Esophagus muscularis mucosa (tissue), 4 donors: ENCODE data around the gene SLC41A3. TPM values are rescaled to one million over a fixed set of nuclear protein-coding genes. Genes with fewer than 3 reads are reported as not detected.

Source experiments
- DNase-seq: peaks from one replicate; pipeline ENCODE4 v3.0.0-alpha.2; 2017; ENCODE audit errors: extremely low spot score
- H3K27ac ChIP-seq, 4 donors: fragments of 200-600 bp; sonication (generic); replicated peaks in 1 of 4; 1 replicate in 3 of 4; 2 replicates in 1 of 4; pipeline ENCODE4 v1.5.1; 2016 to 2019; ENCODE audit warnings: mild to moderate bottlenecking in 1 of 4
- H3K27me3 ChIP-seq, 4 donors: fragments of 200-600 bp; sonication (generic); one replicate each; pipeline versions ENCODE4 v1.5.1 to v1.6.0; 2016 to 2019
- H3K36me3 ChIP-seq, 4 donors: fragments of 200-600 bp; sonication (generic); one replicate each; pipeline ENCODE4 v1.5.1; 2016 to 2019
- H3K4me1 ChIP-seq, 4 donors: fragments of 200-600 bp; sonication (generic); one replicate each; pipeline ENCODE4 v1.5.1; 2016 to 2019
- H3K4me3 ChIP-seq, 4 donors: fragments of 200-600 bp; sonication (generic); 1 replicate in 2 of 4; 2 replicates in 2 of 4; pipeline ENCODE4 v1.5.1; 2016 to 2019; ENCODE audit warnings: mild to moderate bottlenecking in 4 of 4, moderate library complexity in 1 of 4
- H3K9me3 ChIP-seq, 4 donors: fragments of 200-600 bp; sonication (generic); 1 replicate in 3 of 4; 2 replicates in 1 of 4; pipeline ENCODE4 v1.5.1; 2016 to 2019
- EP300 ChIP-seq: sonication (generic); formaldehyde crosslinking; IDR thresholded peaks from one replicate; pipeline ENCODE4 v1.6.1; 2017; ENCODE audit warnings: antibody characterized with exemption
- POLR2A ChIP-seq: fragments of 450-650 bp; IDR thresholded peaks from one replicate; pipeline ENCODE4 v1.6.1; 2017; ENCODE audit warnings: antibody characterized with exemption, moderate library complexity, mild to moderate bottlenecking, low read depth
- POLR2AphosphoS5 ChIP-seq, 2 donors: sonication (generic); formaldehyde crosslinking; IDR thresholded peaks; one replicate each; pipeline ENCODE4 v1.6.1; 2017; ENCODE audit warnings: antibody characterized with exemption in 2 of 2
- WGBS: methylation state at CpG from one replicate; pipeline ENCODE4 v1.1.5; 2018; 5-methylcytosine and 5-hydroxymethylcytosine counted together
- intact Hi-C: fragments of 100-400 bp; cut with DNase I; formaldehyde crosslinking; loops from one replicate; pipeline ENCODE4 v1.15.1; 2023
- total RNA-seq, 4 donors: library from RNA; depleted of rRNA; stranded (reverse); fragments of >200 nt; gene quantifications; one replicate each; pipeline versions ENCODE4 v1.1.0 to v1.2.1, GENCODE V29; 2016
- TF ChIP-seq, protein P1 (sequence below), 3 experiments: fragments of 200-600 bp in 2 of 3; fragments of 450-650 bp in 1 of 3; sonication (generic) in 2 of 3; IDR thresholded peaks; one replicate each; pipeline ENCODE4 v1.5.1; 2017 to 2019; ENCODE audit warnings: antibody characterized with exemption in 3 of 3, mild to moderate bottlenecking in 2 of 3, moderate library complexity in 1 of 3

The SLC41A3 gene
- total RNA-seq, 4 donors from 2014 or later: 31.6 to 68.1 (median 38.9) TPM

DNA sequence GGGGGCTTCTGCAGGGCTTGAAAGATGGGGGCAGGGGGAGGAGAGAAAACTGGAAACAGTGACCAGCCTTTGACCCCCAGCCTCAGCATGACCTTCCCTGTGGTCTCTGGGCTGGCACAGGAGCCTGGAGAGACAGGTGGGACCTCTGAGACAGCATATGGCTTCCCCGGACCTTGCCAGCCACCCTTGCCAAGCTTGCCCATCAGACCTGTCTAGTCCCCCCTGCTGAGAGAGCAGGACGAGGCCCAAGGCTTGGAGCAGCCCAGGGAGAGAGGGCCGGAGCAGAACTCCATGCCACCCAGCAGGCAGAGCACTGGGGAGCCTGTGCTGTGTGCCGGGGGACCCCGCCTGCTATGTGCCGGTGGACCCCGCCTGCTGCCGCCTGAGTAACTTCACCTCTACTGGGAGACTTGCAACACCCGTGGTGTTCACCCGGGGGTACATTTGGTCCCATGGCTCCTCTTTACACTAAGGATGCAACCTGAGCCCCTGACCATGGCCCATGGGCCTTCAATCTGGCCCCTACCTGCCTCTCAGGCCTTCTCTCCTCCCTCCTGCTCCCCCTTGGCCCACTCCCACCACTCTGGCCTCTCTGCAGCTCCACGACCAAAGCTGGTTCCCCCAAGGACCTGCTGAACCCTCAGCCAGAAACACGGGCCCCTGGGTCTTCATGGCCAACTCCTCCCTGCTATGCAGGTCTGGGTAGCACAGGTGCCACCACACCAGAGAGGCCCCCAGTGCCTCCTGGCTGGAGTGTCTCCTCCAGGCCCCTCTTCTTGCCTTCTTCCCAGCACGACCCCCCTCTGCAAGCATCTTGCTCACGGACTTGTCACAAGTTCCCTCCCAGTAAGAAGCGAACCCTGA, 21.1 kb upstream of the SLC41A3 start:
- Histone ChIP-seq H3K27ac (no peak overlapping the region), H3K4me3 (no peak overlapping the region), H3K27me3 (no peaks in the 10 kb centered on the region), H3K4me1 (peaks cover 16 to 23% (median 21%) of the 10 kb centered on the region in 4 donors), H3K36me3 (peaks cover 8 to 64% (median 34%) of the 10 kb centered on the region in 4 donors), H3K9me3 (no peaks in the 10 kb centered on the region)
- WGBS: 97% methylated on average over 8 of the region's 15 CpGs
- peak; percentile 64 for DNase-seq
- intact Hi-C loops: no loop called here
- TF ChIP-seq POLR2AphosphoS5 (IDR thresholded peaks at IDR 0.05) (no peak), EP300 (no peak), POLR2A (no peak)
- TF ChIP-seq, protein P1, sequence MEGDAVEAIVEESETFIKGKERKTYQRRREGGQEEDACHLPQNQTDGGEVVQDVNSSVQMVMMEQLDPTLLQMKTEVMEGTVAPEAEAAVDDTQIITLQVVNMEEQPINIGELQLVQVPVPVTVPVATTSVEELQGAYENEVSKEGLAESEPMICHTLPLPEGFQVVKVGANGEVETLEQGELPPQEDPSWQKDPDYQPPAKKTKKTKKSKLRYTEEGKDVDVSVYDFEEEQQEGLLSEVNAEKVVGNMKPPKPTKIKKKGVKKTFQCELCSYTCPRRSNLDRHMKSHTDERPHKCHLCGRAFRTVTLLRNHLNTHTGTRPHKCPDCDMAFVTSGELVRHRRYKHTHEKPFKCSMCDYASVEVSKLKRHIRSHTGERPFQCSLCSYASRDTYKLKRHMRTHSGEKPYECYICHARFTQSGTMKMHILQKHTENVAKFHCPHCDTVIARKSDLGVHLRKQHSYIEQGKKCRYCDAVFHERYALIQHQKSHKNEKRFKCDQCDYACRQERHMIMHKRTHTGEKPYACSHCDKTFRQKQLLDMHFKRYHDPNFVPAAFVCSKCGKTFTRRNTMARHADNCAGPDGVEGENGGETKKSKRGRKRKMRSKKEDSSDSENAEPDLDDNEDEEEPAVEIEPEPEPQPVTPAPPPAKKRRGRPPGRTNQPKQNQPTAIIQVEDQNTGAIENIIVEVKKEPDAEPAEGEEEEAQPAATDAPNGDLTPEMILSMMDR (IDR thresholded peaks at IDR 0.05): no peak

DNA sequence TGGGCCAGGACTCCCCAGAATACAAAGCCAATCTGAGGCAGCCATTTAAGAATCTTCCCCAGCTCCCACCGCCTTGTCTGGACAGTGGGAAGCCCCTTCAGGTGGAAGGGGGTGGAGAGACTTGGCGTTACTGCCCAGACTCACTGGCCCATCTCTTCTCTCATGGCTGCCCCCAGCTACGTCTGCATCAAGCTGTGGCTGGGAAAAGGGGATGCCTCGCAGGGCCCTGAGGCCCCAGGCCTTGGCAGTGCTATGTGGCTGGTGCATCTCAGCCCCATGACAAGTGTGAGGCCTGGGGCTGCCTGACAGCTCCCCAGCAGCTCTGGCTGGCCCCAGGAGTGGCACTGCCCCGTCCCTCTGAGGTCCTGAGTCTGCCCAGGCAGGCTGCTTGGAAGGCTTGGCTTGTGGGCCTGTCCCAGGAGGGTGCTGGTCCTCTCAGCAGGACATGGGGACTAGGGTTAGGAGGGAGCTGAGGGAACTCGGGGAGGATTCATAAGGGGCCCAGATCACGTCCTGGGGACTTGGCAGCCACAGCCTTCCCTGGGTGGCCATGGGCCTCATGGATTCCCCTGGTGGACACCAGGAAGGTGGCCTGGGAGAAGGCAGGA, 20.2 kb upstream of the SLC41A3 start:
- Histone ChIP-seq H3K36me3 (peaks cover 6 to 57% (median 29%) of the 10 kb centered on the region in 4 donors), H3K4me3 (no peak overlapping the region), H3K27me3 (no peaks in the 10 kb centered on the region), H3K27ac (no peak overlapping the region), H3K9me3 (no peaks in the 10 kb centered on the region), H3K4me1 (peaks cover 16 to 23% (median 21%) of the 10 kb centered on the region in 4 donors)
- TF ChIP-seq POLR2A: no peak
- DNase-seq: peak; percentile 87
- intact Hi-C loops: no loop called here
- 89% methylated on average over 7 of the region's 7 CpGs for WGBS

- no peaks in the 10 kb centered on the region for H3K27me3 ChIP-seq
- intact Hi-C loops: no loop called here
- peaks cover 16 to 23% (median 21%) of the 10 kb centered on the region in 4 donors for H3K4me1 ChIP-seq
- no peak overlapping the region for H3K4me3 ChIP-seq
- H3K27ac ChIP-seq: peak overlapping the region; percentile 70 to 82 (median 76)
- H3K9me3 ChIP-seq: no peaks in the 10 kb centered on the region
- TF ChIP-seq POLR2AphosphoS5 (IDR thresholded peaks at IDR 0.05) (no peak), EP300 (no peak), POLR2A (no peak)
- TF ChIP-seq, protein P1 (IDR thresholded peaks at IDR 0.05): no peak
- DNase-seq: peak; percentile 86
- 94% methylated on average over 14 of the region's 22 CpGs for WGBS
- H3K36me3 ChIP-seq: peaks cover 0 to 49% (median 26%) of the 10 kb centered on the region in 4 donors
Observed at GRCh38 chr3:126103121-126104027, 19.4 kb upstream of the SLC41A3 start.

GRCh38 chr3:126102530-126102951, 18.6 kb upstream of the SLC41A3 start:
- H3K4me1 ChIP-seq: peaks cover 16 to 23% (median 21%) of the 10 kb centered on the region in 4 donors
- no peaks in the 10 kb centered on the region for H3K27me3 ChIP-seq
- TF ChIP-seq POLR2A: no peak
- TF ChIP-seq, protein P1 (IDR thresholded peaks at IDR 0.05): no peak
- TF ChIP-seq EP300: no peak
- TF ChIP-seq POLR2AphosphoS5 (IDR thresholded peaks at IDR 0.05): peak; percentile 37 to 44
- DNase-seq: peak; percentile 91
- H3K36me3 ChIP-seq: peaks cover 0 to 41% (median 24%) of the 10 kb centered on the region in 4 donors
- intact Hi-C loops: no loop called here
- peak overlapping the region; percentile 70 to 82 (median 76) for H3K27ac ChIP-seq
- WGBS: 41% methylated on average over 5 of the region's 5 CpGs
- H3K4me3 ChIP-seq: no peak overlapping the region
- no peaks in the 10 kb centered on the region for H3K9me3 ChIP-seq
